Spleen (tissue), 7 donors: Measurements from ENCODE around the gene AXIN1.

Experiments used
- CTCF ChIP-seq, 11 experiments: fragments of 200-600 bp in 7 of 11; fragments of 450-650 bp in 4 of 11; sonication (generic) in 4 of 11; IDR thresholded peaks in 8 of 11; conservative IDR thresholded peaks in 3 of 11; 1 replicate in 7 of 11; 2 replicates in 4 of 11; pipeline versions ENCODE4 v1.4.0 to v1.8.0; 2016 to 2021; ENCODE audit warnings: antibody characterized with exemption in 11 of 11, inconsistent platforms in 4 of 11, mild to moderate bottlenecking in 1 of 11
- POLR2A ChIP-seq, 3 donors: fragments of 450-650 bp; IDR thresholded peaks; one replicate each; pipeline ENCODE4 v1.5.1; 2017; ENCODE audit warnings: antibody characterized with exemption in 3 of 3, mild to moderate bottlenecking in 1 of 3
- donor health status: DM: no; HTN: no; CAD: no; lungs with moderate emphysema.
- donor health status: DM: no; HTN: no; CAD: no.
- donor health status: DM: no; HTN: no; CAD: no.

- TF ChIP-seq POLR2A (IDR thresholded peaks at IDR 0.05) (no peak), CTCF (IDR thresholded peaks at IDR 0.05 in 8 of 11, conservative IDR thresholded peaks at IDR 0.05 in 3 of 11) (no peak)
Measured at GRCh38 chr16:397135-397661, 44.7 kb upstream of the AXIN1 start, which contains the start of gene NME4.
